ENCODE measurements around the gene DOCK7. TPM values are rescaled to one million over a fixed set of nuclear protein-coding genes. Genes with fewer than 3 reads are reported as not detected.

The DOCK7 gene
- total and polyA plus RNA-seq, 2 experiments from 2014 or later = 41.5 to 83.8 TPM

GRCh38 chr1:62652387-62652786, 35.8 kb downstream of the DOCK7 start:
- no peaks in the 10 kb centered on the region for H3K27me3 ChIP-seq (replicated peaks; ENCODE audit: insufficient read depth)
- no peak overlapping the region for H3K4me3 ChIP-seq
- TF ChIP-seq EZH2 (IDR thresholded peaks at IDR 0.05; ENCODE audit: insufficient read depth, poor library complexity, severe bottlenecking) (no peak), EZH2phosphoT487 (IDR thresholded peaks at IDR 0.05; ENCODE audit: insufficient read depth, low read depth) (no peak)
- DNase-seq = no peak
- H4K20me1 ChIP-seq (ENCODE audit: insufficient read depth) = no peaks in the 10 kb centered on the region; the same call in 1 of the 2 replicates
- no peaks in the 10 kb centered on the region for H3K4me1 ChIP-seq (ENCODE audit: insufficient read depth)
- H3K9me3 ChIP-seq (ENCODE audit: low read depth) = no peaks in the 10 kb centered on the region
- H3K9ac ChIP-seq = no peak overlapping the region
- no peak overlapping the region for H2AFZ ChIP-seq
- H3K27ac ChIP-seq = no peak overlapping the region
- no peaks in the 10 kb centered on the region for H3F3A ChIP-seq (ENCODE audit: insufficient read depth)
- H3K36me3 ChIP-seq (ENCODE audit: low read depth) = peaks cover 30% of the 10 kb centered on the region; the same call in 1 of the 2 replicates
- H3K9me2 ChIP-seq (ENCODE audit: insufficient read depth) = no peaks in the 10 kb centered on the region
- H3K4me2 ChIP-seq (ENCODE audit: unreplicated experiment) = no peak overlapping the region
- H3K79me2 ChIP-seq (ENCODE audit: insufficient read depth) = peaks cover 55% of the 10 kb centered on the region
- in situ Hi-C loops (cut with MboI) = no loop called here

GRCh38 chr1:62643283-62643682, 44.9 kb downstream of the DOCK7 start:
- WGBS, 2 experiments (ENCODE audit: low coverage in 1 of 2, low lambda C conversion rate in 2 of 2, missing lambda C conversion rate in 2 of 2) = 100% methylated on average over 1 of the region's 1 CpG
- H3K36me3 ChIP-seq (ENCODE audit: low read depth) = peaks cover 49% of the 10 kb centered on the region

GRCh38 chr1:62637392-62638105, 50.6 kb downstream of the DOCK7 start:
- Histone ChIP-seq H2AFZ (no peak overlapping the region), H3K36me3 (ENCODE audit: low read depth) (peaks cover 43% of the 10 kb centered on the region), H3K4me3 (no peak overlapping the region), H3K9me2 (ENCODE audit: insufficient read depth) (no peaks in the 10 kb centered on the region), H3K9me3 (ENCODE audit: low read depth) (no peaks in the 10 kb centered on the region), H3K9ac (no peak overlapping the region), H3K4me2 (ENCODE audit: unreplicated experiment) (no peak overlapping the region), H3F3A (ENCODE audit: insufficient read depth) (no peaks in the 10 kb centered on the region), H3K4me1 (ENCODE audit: insufficient read depth) (no peaks in the 10 kb centered on the region), H4K20me1 (ENCODE audit: insufficient read depth) (no peaks in the 10 kb centered on the region), H3K79me2 (ENCODE audit: insufficient read depth) (no peaks in the 10 kb centered on the region), H3K27ac (no peak overlapping the region), H3K27me3 (replicated peaks; ENCODE audit: insufficient read depth) (no peaks in the 10 kb centered on the region)
- in situ Hi-C loops (cut with MboI) = no loop called here
- DNase-seq = no peak
- TF ChIP-seq EZH2phosphoT487 (IDR thresholded peaks at IDR 0.05; ENCODE audit: insufficient read depth, low read depth) = no peak
- TF ChIP-seq EZH2 (IDR thresholded peaks at IDR 0.05; ENCODE audit: insufficient read depth, poor library complexity, severe bottlenecking) = no peak
- 97% methylated on average over 6 of the region's 6 CpGs for WGBS, 2 experiments (ENCODE audit: low coverage in 1 of 2, low lambda C conversion rate in 2 of 2, missing lambda C conversion rate in 2 of 2)

More at GRCh38 chr1:62643283-62643682, 44.9 kb downstream of the DOCK7 start:
- H3F3A ChIP-seq (ENCODE audit: insufficient read depth) = no peaks in the 10 kb centered on the region
- no peak overlapping the region for H3K4me3 ChIP-seq
- in situ Hi-C loops (cut with MboI) = no loop called here
- no peak overlapping the region for H3K27ac ChIP-seq
- no peaks in the 10 kb centered on the region for H3K4me1 ChIP-seq (ENCODE audit: insufficient read depth)
- DNase-seq = peak; percentile 7
- no peaks in the 10 kb centered on the region for H4K20me1 ChIP-seq (ENCODE audit: insufficient read depth)
- no peak for TF ChIP-seq EZH2 (IDR thresholded peaks at IDR 0.05; ENCODE audit: insufficient read depth, poor library complexity, severe bottlenecking)
- TF ChIP-seq EZH2phosphoT487 (IDR thresholded peaks at IDR 0.05; ENCODE audit: insufficient read depth, low read depth) = no peak
- H3K9me2 ChIP-seq (ENCODE audit: insufficient read depth) = no peaks in the 10 kb centered on the region
- no peak overlapping the region for H3K4me2 ChIP-seq (ENCODE audit: unreplicated experiment)
- H3K79me2 ChIP-seq (ENCODE audit: insufficient read depth) = no peaks in the 10 kb centered on the region; the same call in 1 of the 2 replicates
- no peak overlapping the region for H3K9ac ChIP-seq
- no peak overlapping the region for H2AFZ ChIP-seq
- no peaks in the 10 kb centered on the region for H3K9me3 ChIP-seq (ENCODE audit: low read depth)
- no peaks in the 10 kb centered on the region for H3K27me3 ChIP-seq (replicated peaks; ENCODE audit: insufficient read depth)

GRCh38 chr1:62628506-62628905, 59.7 kb downstream of the DOCK7 start:
- TF ChIP-seq EZH2phosphoT487 (IDR thresholded peaks at IDR 0.05; ENCODE audit: insufficient read depth, low read depth) = no peak
- TF ChIP-seq EZH2 (IDR thresholded peaks at IDR 0.05; ENCODE audit: insufficient read depth, poor library complexity, severe bottlenecking) = no peak
- WGBS, 2 experiments (ENCODE audit: low coverage in 1 of 2, low lambda C conversion rate in 2 of 2, missing lambda C conversion rate in 2 of 2) = 95 to 100% methylated on average over 1 of the region's 1 CpG
- Histone ChIP-seq H2AFZ (no peak overlapping the region), H3K9ac (no peak overlapping the region), H3K27ac (no peak overlapping the region), H4K20me1 (ENCODE audit: insufficient read depth) (no peaks in the 10 kb centered on the region), H3K36me3 (ENCODE audit: low read depth) (peaks cover 50% of the 10 kb centered on the region), H3K79me2 (ENCODE audit: insufficient read depth) (peaks cover 35% of the 10 kb centered on the region), H3K4me3 (no peak overlapping the region), H3K4me1 (ENCODE audit: insufficient read depth) (peaks cover 4% of the 10 kb centered on the region; the same call in 1 of the 2 replicates), H3K9me3 (ENCODE audit: low read depth) (no peaks in the 10 kb centered on the region), H3F3A (ENCODE audit: insufficient read depth) (no peaks in the 10 kb centered on the region), H3K4me2 (ENCODE audit: unreplicated experiment) (no peak overlapping the region), H3K27me3 (replicated peaks; ENCODE audit: insufficient read depth) (no peaks in the 10 kb centered on the region), H3K9me2 (ENCODE audit: insufficient read depth) (no peaks in the 10 kb centered on the region)
- no peak for DNase-seq
- in situ Hi-C loops (cut with MboI) = no loop called here

Data from GM23248 (cell line).